ENCODE measurements around the gene TEKT1.
"Not testable (repeated sequence)": the region's sequence is repeated elsewhere in the genome, so short reads cannot be mapped to it uniquely, and the experiment has no call there.

The TEKT1 gene

DNA sequence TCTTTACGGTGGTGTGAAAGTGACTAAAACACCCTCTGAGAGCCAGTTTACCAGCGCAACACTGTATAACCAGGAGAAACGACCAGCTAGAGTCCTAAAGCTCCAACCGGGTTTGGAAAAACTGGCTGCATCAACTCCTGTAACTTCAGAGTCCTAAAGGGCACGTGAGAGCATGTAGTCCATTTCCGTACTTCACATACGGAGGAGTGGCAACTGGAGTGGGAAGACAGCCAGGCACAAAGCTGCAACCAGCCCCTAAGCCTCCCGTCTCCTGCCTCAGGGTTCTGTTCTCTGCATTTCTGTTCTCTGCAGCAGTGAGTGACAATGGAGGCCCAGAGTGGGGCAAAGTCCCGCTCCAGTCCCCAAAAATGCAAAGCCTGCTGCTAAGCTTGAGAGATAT, 19.2 kb downstream of the TEKT1 start:
- DNase-seq = no peak

DNA sequence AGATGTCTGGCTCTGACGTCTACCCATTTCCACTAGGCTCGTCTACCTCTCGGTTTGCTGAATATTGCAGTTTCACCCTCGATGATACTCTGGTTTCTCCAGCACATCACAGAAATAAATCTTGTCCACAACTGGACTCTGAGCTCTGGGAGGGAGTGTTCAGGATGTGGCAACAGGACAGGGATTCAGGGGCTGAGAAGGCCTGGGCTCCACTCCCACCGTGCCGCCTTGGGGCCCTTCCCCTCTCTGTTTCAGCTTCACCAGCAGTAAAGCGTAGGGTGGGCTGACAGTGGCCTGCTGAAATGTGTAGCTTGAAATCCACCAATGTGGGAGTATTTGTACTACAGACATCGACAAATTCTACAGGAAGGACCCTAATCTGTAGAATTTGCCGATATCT, 20.0 kb downstream of the TEKT1 start:
- DNase-seq = no peak

DNA sequence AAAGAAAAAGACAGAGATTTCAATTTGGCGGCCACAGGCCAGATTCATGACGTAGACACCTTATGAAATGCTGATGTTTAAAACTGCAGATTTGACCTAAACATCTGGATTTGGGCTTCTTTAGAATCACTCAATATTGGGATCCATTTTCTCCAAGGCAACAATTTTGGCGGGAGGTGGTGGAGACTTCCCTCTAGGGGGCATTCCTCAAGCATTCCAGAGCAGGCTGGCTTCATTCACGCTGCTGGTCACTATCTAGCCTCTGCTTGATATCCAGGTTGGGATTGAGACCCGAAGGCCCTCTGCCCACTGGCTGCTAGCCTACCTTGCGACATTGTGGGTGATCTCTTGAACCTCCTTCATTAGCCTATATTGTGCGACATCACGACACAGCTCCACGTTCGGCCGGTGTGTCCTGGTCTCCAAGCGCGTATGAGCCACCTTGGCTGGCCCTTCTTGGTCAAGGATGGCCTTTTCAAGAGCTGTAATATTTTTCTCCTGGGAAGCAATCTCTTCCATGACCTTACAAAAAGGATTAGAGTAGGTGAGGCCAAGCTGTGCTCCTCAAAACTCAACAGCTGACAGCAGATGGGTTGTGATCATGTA, 31.0 kb downstream of the TEKT1 start:
- DNase-seq = no peak

DNA sequence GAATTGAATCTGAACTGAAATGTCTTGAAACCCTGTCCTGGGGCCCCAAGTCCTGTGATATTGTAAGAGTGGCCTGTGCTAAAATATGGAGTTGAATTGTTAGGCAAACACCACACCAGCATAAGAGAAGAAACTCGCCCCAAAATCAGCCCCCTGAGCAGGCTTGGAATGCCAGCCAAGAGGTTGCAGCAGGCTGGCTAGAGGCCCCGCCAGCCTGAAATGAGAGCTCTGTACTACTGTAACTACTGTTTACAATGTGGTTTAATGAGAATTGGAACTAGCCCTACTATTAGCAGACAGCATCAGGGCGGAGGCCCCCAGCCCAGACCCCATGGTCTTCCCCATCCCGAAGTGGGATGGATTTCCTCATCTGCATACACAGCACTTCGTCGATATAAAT, 31.8 kb downstream of the TEKT1 start:
- DNase-seq = no peak

DNA sequence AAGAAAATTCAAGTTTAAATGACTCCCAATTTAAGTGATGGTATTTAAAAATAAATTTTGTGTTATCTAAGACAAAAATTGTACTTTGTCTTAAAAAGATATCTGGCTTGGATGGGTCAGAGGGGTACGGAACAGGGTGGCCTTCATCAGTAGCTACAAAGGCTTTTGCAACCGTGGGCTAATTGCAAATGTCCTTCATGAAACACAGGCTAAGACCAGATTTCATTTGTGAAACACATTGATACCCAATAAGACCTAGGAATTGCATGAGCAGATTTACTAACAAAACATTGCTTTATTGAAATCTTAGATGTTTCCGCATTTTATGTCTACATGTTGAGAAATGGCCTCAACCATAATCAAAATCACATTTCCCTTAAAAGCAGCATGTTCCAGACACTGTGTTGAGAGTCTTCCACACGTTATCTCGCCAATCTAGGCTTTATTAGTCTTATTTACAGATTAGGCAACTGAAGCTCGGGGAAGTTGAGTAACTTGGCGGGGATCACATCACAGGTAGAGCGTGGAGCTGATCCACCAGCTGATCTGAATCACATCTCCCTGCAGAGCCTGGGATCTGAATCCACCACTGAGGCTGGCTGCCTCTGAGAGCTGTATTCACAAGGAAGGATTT, 33.7 kb downstream of the TEKT1 start:
- DNase-seq = no peak

DNA sequence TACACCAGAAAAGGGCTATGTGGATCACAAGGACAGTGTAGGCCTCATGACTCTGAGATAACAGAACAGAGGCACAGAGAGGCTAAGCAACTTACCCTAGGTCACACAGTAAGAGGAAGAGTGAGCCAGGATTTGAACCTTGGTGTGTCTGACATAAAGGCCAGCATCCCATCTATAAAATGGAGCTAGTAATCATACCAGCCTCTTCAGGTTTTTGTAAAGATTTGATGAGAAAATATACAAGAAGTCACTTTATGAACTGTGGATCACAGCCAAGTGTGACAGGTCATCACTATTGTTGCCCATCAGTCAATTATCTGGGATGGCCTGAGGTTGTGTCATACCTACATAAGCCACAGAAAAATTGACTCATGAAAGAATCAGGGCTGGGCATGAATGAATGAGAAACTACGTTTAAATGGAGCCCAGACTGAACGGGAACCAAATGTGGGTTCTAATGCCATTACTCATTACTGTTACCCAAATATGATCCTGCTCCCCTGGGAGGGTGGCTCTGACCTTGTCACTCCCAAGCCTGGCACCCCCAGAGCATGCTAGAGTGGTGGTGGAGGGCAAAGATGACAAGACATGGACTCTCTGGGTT, 34.5 kb downstream of the TEKT1 start:
- no peak for DNase-seq

DNA sequence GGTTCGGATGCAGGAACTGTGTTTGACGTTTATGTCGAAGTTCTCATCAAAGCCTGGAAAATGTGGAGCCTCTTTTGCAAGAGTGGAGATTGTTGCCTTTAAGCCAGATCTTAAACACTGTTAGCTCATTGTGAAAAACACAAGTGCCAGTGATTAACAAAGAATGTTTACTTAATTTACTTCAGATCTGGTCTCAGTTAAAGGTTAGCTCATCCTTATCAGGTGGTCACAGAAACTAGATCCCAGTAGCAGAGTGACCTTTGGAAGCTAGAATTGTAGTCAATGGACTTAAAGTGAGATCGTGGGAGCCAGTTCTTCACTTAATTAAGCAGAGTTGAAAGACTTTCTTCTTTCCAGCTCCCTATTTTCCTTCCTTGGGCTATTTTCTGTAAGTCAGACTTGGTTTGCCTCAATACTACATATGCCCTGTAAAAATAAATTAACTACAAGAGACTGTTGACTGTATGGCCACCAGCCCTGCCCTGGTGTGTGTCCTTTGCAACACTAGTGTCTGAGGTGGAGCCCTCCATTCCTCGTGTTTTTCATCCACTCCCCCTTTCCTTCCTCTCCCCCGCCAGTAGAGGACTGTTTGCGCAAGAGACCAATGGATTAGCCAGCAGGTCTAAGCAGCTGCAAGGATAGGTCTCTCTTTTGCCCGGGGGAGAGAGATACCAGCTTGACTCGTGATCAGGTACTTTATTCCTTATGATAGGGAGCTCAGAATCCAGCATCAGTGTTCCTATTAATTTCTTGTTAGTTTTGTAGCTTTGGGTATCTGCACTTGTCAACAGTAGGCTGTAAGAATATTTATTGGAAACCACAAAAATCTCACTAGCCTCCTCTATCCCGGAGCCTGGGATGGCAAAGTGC, 35.3 kb downstream of the TEKT1 start:
- DNase-seq = no peak

DNA sequence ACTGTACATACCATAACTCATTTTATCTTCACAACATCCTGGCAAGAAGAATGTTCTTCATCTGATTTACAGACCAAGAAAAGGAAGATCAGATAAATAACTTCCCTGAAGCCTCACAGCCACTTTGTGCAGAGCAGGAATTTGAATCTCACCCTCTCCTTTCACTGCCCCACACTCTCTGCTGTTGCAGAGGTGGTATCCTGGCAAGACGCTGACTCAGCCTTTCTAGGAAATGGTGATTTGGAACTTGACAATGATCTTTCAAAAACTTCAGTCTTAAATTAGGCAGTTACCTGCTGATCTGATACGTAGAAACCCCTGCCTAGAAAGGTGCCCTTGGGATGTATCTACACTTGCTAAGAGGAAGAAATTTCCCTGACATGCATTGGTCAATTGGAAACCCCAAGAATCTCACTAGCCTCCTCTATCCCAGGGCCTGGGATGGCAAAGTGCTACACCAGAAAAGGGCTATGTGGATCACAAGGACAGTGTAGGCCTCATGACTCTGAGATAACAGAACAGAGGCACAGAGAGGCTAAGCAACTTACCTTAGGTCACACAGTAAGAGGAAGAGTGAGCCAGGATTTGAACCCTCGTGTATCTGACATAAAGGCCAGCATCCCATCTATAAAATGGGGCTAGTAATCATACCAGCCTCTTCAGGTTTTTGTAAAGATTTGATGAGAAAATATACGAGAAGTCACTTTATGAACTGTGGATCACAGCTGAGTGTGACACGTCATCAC, 37.6 kb downstream of the TEKT1 start:
- DNase-seq = no peak

DNA sequence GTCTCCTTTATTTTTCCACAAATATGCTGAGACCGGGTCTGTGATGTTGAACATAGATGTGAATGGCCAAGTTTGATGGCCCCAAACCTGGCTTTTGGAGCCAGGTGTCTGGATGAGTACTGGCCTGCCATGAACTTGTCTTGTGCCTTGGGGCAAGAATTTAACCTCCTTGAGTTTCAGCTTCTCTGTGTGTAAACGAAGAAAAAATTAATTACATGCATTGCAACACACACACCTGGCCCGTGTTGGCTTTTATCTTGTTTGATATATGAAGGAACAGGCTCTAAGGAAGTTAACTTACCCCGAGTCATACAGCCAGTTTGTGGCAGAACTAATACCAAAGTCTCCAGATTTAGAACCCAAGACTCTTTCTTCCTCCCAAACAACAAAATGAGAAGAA, 42.4 kb downstream of the TEKT1 start:
- DNase-seq = no peak

DNA sequence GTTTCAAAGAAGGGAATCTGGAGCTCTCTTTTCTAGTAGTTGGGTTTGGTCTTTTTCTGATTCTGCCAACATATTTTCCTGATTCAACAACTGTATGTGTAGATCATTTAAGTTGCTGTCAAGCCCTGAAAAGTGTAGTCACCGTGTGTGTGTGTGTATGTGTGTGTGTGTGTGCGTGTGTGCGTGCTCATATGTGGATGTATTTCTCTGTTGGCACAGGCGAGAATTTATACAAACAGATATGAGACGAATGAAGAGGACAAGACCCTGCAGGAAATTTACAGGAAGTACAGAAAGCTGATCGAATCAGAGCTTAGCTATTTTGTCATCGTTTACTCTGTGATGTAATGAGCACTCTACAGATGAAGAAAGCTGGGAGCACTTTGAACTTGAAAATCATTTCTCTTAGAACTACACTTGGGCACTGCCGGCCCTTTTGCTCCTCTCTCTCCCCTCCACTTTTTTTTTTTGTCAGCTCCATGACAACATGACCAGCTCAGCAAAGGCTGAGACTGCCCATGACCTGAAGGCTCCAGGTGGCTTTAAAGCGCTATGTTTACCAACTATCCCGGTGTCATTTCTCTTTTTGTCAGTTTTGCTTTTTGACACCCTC, 44.3 kb downstream of the TEKT1 start:
- DNase-seq = no peak

DNA sequence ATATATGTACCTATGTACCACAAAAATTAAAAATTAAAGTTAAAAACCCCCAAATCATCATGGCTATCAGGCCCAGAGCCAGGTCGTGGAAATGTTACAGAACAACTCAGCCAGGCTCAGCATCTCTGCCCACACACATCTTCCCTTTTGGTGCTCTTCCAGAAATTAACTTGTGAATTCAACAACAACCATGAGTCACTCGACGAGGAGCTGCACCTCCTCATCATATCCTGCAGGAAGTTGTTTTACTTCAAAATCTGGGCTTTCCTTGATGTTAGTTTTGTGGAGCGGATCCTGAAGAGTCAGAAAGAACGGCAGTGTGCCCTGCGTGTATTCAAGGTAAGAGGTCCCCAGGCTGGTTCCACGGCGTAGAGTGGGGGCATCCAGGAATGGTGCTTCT, 44.9 kb downstream of the TEKT1 start:
- DNase-seq = no peak

DNA sequence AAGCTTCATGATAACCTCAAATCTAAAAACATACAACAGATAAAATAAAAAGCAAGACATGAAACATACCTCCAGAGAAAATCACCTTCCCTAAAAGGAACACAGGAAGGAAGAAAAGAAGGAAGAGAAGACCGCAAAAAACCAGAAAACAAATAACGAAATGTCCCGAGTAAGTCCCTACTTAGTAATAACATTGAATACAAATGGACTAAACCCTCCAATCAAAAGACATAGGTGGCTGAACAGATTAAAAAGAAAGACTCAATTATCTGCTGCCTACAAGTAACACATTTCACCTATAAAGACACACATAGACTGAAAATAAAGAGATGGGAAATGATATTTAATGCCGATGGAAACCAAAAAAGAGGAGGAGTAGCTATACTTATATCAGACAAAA, 49.3 kb downstream of the TEKT1 start:
- DNase-seq = no peak

DNA sequence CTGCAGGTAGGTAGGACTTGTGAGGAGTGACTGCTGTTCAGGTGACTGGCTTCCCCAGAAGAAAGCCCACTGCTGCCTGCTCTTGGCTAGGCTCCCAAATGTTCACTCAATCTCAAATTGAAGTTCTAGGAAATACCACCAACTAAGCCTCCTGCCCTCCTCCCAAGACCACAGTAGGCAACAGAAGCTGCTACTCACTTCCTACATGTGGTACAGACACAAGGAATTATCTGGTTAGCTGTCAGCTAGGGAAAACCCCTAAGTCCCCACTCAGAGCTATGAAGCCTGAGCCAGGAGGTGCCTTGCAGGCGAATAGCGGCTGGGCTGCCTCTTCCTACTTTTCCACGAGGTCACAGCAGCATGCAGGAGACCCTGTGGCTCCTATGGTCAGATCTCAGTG, 50.6 kb downstream of the TEKT1 start:
- no peak for DNase-seq

DNA sequence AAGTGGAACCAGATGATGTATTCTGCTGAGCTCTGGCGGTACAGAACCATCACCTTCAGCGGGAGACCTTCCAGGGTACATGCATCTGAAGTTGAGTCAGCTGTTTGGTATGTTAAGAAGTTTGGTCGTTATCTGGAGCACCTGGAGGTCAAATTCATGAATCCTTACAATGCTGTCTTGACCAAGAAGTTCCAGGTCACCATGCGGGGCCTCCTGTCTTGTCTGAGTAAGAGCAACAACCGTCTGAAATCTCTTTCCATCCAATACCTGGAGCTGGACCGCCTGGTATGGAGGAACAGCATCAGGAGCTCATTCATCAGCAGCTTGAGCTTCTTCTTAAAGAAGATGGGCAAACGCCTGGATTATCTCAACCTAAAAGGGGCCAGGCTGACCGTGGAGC, 51.5 kb downstream of the TEKT1 start:
- no peak for DNase-seq

DNA sequence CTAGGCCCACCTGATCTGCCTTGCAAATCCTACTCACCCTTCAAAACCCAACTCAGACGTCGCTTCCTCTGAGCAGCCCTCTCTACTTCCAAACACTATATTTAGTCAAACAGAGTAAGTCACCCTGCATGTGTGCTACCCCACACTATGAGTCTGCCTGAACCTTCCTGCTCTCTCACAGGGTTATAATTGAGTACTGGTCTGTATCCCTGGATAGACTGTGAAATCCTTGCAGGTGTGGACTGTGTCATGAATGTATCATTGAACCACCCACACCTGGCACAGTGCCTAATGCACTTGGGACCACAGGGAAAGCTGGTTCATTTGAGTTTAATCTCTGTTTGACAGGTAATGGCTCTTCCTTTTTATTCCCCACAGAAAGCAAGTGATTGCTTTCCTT, 52.1 kb downstream of the TEKT1 start:
- no peak for DNase-seq

DNA sequence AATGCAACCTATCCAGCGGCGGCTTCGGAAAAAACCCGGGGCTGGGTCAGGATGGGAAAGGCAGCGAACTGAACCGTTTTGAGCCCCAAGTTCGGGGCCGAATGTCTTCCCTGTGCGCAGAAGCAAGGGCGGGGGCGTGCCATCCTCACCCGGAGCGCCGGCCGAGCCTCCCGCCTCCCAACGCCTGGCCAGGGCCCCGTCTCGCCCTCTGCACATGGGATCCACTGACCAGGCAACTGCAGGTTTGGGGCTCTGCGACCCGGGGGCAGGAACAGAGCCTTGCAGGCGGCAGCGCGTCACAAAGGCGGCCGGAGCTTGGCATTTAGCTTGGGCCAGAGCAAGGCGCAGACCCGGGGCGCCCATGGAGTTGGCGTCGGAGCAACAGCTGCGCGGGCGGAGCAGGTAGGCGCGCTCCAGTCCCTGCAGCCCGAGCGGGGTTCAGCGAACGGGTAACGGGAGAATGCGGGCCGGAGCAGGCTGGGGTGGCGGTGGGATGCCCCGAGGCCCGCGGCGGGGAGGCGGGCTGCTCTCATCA, 55.6 kb downstream of the TEKT1 start, which contains the start of gene FBXO39:
Gene FBXO39, plus strand, starts transcription at position 345 of the 535 bp plus-strand sequence. CDS start 3,654 bp downstream, outside the sequence.
- DNase-seq = no peak

DNA sequence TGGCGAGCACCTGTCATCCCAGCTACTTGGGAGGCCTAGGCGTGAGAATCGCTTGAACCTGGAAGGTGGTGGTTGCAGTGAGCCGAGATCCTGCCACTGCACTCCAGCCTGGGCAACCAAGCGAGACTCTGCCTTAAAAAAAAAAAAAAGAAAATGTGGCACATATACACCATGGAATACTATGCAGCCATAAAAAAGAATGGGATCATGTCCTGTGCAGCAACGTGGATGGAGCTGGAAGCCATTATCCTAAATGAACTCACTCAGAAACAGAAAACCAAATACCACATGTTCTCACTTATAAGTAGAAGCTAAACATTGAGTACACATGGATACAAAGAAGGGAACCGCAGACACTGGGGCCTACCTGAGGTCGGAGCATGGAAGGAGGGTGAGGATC, 56.6 kb downstream of the TEKT1 start:
- DNase-seq = not testable (repeated sequence)

DNA sequence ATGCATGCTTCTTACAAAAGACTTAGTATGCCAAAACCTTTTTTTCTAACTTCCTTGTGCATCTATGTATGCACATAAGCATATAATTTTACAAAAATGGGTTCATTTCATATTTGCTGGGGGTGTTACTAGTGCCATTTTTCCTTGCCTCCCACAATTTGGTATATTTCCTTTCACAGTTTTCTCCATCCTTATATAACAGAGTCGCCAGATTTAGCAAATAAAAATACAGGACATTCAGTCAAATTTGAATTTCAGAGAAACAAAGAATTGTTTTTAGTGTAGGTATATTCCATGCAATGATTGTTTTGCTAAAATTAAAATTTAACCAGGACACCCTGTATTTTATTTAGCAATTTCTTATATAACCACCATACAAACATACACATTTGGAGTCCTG, 59.5 kb downstream of the TEKT1 start:
- no peak for DNase-seq

DNA sequence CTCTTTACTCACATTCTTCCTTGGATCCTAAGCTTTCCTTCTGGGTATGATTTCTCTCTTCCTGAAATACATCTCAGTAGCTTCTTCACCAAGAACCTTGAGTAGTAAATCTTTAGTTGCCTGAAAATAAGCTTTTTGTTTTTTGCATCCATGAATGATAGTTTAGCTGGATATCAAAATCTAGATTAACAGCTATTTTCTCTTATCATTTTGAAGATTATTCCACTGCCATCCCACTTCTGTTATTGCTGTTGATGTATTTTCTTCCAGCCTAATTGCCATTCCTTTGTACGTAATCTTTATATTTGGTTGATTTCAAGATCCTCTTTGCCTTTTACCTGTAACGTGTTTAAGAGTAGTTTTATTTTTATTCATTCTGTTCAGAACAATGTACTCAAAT, 63.1 kb downstream of the TEKT1 start:
- DNase-seq = no peak

DNA sequence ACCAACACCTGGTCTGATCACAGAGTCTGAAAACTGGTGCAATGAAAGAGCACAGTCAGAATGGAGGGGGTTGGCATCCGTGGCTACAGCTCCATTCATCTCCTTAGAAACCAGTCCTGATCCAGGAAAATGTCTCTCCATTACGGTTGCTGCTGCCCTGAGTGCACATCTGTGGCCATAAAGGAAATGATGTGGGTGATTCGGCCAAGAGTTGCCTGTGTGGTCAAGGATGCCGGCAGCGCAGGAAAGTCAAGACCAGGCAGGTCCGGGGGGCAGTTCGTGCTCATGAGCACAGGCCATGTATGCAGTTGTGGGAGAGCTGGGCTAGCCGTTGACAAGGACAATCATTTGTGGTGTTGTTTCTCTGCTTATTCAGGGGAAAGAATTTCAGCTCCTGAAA, 69.8 kb downstream of the TEKT1 start:
- no peak for DNase-seq

DNA sequence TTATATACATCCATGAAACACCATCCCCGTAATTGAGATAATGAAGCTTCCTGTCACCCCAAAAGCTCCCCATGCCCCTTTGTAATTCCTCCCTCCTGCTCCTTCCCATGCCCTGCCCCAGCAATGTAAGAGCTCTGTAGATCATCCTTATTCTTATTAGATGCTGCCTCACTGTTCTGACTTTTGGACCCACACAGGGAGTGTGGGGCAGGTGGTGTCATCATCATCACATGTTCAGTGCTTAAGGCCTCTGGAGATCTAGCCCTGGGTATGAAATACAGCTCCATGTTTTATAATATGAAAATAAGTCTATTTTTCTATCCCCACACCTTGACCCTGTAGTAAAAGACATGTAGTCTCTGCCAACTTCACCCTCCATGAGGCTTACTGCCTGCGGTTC, 73.8 kb downstream of the TEKT1 start:
- DNase-seq = no peak

DNA sequence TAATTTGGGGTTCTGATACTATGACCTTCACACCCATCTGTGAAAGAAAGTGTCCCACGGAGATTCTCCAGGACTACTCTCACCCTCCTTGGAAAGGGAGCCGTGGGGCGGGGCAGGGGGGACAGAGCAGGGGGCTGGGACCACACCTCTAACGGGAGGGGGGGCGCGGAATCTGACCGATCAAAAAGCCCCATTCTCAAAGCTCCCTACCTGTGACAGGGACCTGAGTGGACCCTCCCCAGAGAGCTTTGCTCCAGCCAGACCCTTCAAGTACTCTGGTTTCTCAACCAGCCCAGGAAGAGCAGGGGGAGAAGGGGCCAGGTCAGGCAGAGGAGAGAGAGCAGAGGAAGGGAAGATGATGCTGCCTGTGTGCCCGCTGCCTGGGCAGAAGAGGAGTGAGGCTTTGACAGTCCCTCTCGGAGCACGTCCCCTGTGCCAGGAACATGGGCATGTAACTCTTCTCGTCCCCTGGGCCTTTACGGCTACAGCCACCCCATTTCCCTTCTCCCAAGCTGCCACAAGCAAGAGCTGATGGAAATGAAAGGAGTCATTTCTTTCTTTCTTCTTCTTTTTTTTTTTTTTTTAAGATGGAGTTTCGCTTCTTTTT, 75.0 kb downstream of the TEKT1 start:
- no peak for DNase-seq

Measured in activated CD4-positive, alpha-beta T cell treated with anti-CD3 and anti-CD28 coated beads, Interleukin-2, amount 50 U/mL, for 4 hours (primary cell).